AG08395 (cell line): ENCODE measurements around the gene CORO1C.
"Not testable (repeated sequence)": the region's sequence is repeated elsewhere in the genome, so short reads cannot be mapped to it uniquely, and the experiment has no call there.

Experiments
- DNase-seq: peaks from one replicate; pipeline ENCODE4 v3.0.0; 2012; ENCODE audit warnings: mixed read lengths, low spot score

Gene CORO1C

DNA sequence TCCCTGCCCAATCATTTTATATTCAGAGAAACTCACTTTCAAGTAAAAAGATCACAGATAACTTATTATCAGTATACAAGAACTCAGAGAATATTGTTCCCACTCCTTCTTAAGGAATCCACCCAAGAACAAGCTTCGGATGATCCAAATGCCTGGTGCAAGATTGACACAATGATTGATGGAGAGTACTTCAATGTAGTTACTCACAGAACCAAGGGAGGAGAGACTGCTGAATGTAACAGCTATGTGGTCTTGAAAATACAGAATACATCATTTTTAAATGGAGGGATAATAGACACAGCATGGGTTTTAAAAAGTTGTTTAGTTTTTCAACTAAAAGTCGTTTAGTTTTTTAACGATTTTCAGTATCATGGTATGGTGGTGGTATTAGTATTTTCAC is 59.3 kb downstream of the CORO1C start:
- no peak for DNase-seq

GRCh38 chr12:108671110-108671509 is 60.2 kb downstream of the CORO1C start:
- no peak for DNase-seq

GRCh38 chr12:108670066-108670631 is 61.2 kb downstream of the CORO1C start:
- DNase-seq, result no peak

DNA sequence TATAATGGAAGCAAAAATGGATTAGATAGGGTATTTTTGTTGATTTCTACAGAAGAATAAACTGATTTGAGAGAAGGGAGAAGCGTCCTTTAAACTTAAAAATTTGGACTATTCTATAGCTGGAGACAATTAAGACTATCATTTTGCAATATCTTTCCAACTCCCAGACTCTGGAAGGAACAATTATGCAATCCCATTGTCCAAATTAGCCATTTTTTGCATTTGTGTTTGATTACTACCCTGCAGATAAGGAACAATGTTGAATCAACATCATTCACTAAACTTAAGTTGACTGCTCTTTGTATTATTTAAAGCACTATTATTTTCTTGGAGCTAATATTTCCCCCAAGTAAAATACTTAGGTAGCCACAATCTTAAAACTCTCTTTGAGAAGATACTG is 62.8 kb downstream of the CORO1C start:
- DNase-seq, result no peak

- no peak for DNase-seq
Observed at GRCh38 chr12:108668063-108668462, 63.3 kb downstream of the CORO1C start.

DNA sequence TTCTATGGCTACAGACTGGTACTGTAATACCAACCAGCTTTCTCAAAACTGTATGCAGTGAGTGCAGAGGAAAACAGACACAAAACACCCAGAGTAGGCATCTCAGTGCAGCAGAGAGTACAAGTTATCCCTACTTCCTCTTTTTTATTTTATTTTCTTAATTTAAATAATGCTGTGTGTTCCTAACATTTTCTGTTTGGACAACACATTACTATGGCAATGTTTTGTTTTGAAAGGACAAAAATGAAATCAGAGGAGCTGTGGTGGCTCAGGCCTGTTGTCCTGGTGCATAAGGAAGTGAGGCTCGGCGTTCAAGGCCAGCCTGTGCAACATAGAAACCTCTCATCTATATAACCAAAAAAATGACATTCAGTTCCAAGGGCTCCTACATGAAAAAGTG is 64.0 kb downstream of the CORO1C start:
- DNase-seq, result no peak

DNA sequence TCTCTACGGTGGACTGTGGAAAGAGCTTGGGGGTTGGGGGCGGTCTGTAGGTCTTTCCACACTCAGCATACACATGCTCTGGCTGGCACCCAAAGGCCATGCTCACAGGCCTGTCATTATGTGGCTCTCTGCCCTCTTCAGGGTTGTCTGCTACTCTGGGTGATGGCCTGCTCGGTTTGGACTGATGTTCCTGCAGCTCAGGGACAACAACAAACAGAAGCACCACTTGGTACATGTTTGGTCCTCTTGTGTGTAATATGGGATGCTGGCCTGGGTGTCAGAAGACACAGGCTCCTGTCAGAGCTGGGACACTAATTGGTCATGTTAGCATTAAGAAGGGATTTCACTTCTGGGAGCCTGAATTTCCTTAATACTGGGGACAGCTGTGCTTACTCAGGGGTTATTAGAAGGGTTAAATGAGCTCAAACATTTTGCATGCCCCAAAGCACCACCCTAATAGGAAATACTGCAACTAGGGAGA is 64.9 kb downstream of the CORO1C start:
- peak; percentile 46 for DNase-seq

GRCh38 chr12:108665608-108666202 is 65.6 kb downstream of the CORO1C start:
- no peak for DNase-seq

DNA sequence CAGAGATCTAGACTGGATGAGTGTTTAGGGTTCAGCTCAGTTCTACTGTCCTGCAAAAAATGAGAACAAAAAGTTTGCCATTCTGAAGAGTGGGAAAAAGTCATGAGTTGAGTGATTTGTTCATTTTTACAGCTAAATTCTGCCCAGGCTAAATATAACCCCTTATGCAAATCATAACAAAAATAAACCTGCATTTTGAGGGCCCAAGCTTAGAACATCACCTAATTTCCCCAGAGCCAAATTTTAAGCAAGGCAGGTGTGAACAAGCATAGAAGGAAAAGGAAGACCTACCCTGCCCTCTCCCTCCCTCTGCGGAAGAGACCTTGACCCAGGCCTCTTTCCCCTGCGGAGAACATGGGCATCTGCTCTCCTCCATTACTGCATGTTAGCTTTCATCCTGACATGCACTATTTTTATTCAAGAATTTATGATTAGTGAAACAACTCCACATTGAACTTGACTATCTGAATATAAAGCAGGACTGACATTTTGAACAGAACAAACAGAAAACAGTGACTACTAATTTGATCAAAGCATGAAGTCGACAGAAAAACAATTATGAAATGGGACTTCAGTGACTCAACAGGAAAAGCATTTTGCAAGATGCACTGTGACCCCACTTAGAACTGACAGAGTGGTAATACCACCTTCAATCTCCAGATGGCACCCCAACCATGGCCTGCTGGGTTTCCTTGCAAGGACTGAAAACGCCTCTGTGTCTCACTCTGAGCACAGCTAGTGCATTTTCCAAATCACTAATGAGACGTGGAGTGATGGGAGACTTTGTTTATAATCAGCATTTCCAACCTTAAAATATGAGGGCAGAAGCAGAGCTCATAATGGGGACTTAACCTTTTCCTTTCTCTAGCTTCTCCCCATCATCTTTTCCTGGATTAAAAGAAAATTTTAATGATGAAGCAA is 66.7 kb downstream of the CORO1C start:
- peak; percentile 88 for DNase-seq

DNA sequence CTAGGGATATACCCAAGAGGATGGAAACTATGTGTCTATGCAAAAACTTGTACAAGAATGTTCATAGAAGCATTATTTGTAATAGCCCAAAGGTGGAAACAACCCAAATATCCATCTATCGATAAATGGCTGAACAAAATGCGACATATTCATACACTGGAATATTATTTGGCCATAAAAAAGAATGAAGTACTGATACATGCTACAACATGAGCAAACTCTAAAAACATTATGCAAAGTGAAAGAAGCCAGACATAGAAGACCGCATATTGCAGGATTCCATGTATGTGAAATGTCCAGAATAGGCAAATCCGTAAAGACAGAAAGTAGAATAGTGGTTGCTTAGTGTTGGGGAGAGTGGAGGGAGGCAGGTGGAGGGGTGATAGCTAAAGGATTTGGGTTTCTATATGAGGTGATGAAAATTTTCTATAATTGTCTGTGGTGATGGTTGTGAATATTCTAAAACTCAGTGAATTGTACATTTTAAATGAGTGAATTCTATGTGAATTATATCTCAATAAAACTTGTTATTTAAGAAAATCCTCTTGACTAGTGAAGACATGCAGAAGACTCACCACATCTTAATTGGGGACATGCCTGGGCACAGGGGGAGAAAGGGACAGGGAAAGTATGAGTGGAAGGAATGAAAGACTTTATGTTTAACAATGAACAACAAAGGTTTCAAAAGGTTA is 67.8 kb downstream of the CORO1C start:
- no peak for DNase-seq

DNA sequence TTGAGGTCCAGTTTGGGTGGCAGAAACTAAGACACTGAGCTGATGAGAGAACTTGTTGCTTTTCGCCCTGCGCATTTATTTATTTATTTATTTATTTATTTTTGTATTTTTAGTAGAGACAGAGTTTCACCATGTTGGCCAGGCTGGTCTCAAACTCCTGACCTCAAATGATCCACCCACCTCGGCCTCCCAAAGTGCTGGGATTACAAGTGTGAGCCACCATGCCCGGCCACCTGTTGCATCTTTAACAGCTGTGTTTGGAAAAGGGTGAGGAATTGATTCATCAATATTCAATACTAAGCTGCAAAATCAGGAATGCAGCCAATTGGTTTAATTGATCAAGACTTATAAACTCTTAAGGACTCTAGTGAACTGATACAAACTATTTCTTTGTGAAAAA is 73.2 kb downstream of the CORO1C start:
- not testable (repeated sequence) for DNase-seq

GRCh38 chr12:108657130-108657745 is 74.1 kb downstream of the CORO1C start:
- DNase-seq, result no peak

- not testable (repeated sequence) for DNase-seq
Observed at GRCh38 chr12:108656247-108656646, 75.1 kb downstream of the CORO1C start.

DNA sequence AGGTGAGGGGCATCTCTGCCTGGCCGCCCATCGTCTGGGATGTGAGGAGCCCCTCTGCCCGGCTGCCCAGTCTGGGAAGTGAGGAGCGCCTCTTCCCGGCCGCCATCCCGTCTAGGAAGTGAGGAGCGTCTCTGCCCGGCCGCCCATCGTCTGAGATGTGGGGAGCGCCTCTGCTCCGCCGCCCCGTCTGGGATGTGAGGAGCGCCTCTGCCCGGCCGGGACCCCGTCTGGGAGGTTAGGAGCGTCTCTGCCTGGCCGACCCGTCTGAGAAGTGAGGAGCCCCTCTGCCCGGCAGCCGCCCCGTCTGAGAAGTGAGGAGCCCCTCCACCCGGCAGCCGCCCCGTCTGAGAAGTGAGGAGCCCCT is 75.5 kb downstream of the CORO1C start:
- DNase-seq, result not testable (repeated sequence)

DNA sequence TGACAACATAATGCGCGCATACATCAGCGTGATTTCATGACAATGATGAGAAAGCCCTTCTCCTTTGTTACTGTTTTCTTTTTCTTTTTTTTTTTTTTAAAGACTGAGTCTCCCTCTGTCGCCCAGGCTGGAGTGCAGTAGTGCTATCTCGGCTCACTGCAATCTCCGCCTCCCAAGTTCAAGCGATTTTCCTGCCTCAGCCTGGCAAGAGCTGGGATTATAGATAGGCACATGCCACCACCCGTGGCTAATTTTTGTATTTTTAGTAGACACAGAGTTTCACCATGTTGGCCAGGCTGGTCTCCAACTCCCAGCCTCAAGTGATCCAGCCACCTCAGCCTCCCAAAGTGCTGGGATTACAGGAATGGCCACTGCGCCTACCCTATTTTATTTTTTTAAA is 76.7 kb downstream of the CORO1C start:
- not testable (repeated sequence) for DNase-seq

GRCh38 chr12:108653922-108654321 is 77.4 kb downstream of the CORO1C start:
- DNase-seq, result no peak

DNA sequence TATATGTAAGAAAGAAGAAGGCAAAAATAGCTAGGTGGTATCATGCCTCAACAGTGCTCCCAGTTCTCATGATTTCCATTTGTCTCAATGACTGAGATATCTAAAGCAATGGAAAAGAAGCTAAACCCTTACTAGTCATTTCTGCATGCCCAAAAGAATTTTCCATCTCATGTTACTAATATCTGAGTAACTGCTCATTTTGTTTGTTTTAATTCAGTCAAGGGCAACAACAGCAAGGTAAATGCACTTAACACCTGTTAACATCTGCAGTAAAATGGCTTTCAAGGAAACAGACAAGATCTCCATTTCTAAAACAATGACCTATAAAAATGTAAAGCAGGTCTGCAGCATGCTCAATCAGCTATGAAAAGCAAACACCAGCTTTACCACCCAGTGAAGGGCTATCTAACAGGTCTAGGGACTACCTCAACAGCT is 78.2 kb downstream of the CORO1C start:
- DNase-seq, result no peak

- DNase-seq, result no peak
Observed at GRCh38 chr12:108650083-108650482, 81.2 kb downstream of the CORO1C start.

DNA sequence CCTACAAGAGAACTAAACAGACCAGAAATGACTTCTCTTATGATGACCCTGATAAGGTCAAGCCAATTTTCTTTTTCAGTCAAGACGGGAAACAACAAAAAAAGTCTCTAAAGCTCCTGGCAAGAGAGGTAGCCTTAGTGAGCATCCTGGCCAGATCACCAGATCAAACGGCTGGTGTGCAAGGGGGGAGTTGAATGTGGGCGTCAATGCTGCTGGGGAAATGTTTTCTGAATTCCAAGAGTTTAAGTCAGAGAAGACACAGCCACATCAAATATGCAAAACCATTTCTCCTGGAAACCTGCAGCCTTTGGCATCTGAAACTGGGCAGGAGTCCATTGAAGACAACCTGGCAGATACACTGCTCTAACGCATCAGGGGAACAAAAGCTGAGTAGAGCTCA is 81.6 kb downstream of the CORO1C start:
- peak; percentile 87 for DNase-seq

GRCh38 chr12:108649126-108649525 is 82.2 kb downstream of the CORO1C start:
- DNase-seq, result no peak

GRCh38 chr12:108648371-108648770 is 82.9 kb downstream of the CORO1C start:
- no peak for DNase-seq
